Measurements from ENCODE around the gene U2SURP. TPM values are rescaled to one million over a fixed set of nuclear protein-coding genes. Genes with fewer than 3 reads are reported as not detected.
"Not testable (repeated sequence)": the region's sequence is repeated elsewhere in the genome, so short reads cannot be mapped to it uniquely, and the experiment has no call there.

U2SURP gene
- total RNA-seq, 1 donor from 2014 or later: 72.2 TPM

DNA sequence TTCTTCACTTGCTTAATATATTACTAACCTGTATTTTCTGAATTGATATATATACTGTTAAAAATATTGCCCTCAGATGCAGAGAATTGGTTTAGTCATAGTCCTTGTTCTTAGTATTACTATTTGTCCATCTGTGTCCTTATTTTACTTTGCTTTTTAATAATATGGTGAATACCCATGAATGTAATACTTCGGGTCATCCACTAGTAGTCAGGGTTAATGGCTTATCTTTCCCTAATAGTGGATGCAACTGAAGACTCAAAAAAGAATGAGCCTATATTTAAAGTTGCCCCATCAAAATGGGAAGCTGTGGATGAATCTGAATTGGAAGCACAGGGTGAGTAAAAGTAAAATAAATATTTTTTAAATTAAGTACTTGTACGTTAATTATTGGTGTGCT lies 36.5 kb downstream of the U2SURP start:
- Histone ChIP-seq H3K4me3 (no peak overlapping the region), H3K36me3 (peaks cover 0 to 43% of the 10 kb centered on the region in 2 donors), H3K9me3 (no peaks in the 10 kb centered on the region), H3K27me3 (no peaks in the 10 kb centered on the region), H3K27ac (no peak overlapping the region), H3K4me1 (no peaks in the 10 kb centered on the region)
- intact Hi-C loops (cut with DNase I): no loop called here
- no peak for TF ChIP-seq POLR2A (IDR thresholded peaks at IDR 0.05)
- DNase-seq (ENCODE audit: extremely low spot score in 2 of 2): no peak

DNA sequence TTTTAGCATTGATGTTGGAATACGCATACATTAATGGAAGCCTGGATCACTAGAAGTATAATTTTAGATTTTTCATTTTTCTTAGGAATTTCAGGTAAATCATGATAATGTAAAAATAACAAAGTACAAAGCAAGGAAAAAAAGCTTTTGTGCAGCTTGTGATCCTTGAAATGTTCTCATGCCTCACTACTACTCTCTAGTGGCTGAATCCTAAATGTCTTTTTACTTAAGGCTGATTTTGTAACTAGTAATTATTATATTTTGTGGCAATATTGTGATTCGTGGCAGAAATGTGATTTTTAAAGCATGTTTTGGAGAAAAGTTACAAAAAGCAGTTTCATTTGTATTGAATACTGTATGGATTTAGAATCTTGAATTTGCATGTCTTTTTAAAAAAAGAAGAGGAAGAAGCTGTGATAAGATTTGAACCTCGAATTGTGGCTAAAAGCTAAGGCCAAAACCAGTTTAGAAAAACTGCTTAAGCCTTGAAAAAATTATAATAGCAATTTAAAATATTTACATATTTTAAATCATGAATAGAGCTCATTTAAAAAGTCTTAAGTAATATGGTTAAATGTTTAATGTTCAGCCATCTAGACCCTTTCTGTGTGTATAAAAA lies 39.0 kb downstream of the U2SURP start:
- Histone ChIP-seq H3K36me3 (peaks cover 0 to 52% of the 10 kb centered on the region in 2 donors), H3K4me3 (no peak overlapping the region), H3K27ac (no peak overlapping the region), H3K4me1 (no peaks in the 10 kb centered on the region), H3K9me3 (no peaks in the 10 kb centered on the region), H3K27me3 (no peaks in the 10 kb centered on the region)
- DNase-seq (ENCODE audit: extremely low spot score in 2 of 2): no peak
- intact Hi-C loops (cut with DNase I): no loop called here
- no peak for TF ChIP-seq POLR2AphosphoS5 (IDR thresholded peaks at IDR 0.05; ENCODE audit: insufficient read depth in 1 of 2, low read depth in 1 of 2)
- TF ChIP-seq, protein P1, sequence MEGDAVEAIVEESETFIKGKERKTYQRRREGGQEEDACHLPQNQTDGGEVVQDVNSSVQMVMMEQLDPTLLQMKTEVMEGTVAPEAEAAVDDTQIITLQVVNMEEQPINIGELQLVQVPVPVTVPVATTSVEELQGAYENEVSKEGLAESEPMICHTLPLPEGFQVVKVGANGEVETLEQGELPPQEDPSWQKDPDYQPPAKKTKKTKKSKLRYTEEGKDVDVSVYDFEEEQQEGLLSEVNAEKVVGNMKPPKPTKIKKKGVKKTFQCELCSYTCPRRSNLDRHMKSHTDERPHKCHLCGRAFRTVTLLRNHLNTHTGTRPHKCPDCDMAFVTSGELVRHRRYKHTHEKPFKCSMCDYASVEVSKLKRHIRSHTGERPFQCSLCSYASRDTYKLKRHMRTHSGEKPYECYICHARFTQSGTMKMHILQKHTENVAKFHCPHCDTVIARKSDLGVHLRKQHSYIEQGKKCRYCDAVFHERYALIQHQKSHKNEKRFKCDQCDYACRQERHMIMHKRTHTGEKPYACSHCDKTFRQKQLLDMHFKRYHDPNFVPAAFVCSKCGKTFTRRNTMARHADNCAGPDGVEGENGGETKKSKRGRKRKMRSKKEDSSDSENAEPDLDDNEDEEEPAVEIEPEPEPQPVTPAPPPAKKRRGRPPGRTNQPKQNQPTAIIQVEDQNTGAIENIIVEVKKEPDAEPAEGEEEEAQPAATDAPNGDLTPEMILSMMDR (IDR thresholded peaks at IDR 0.05): no peak
- TF ChIP-seq POLR2A (IDR thresholded peaks at IDR 0.05): no peak

- H3K36me3 ChIP-seq: peaks cover 0 to 51% of the 10 kb centered on the region in 2 donors
- no peaks in the 10 kb centered on the region for H3K4me1 ChIP-seq
- H3K27me3 ChIP-seq: no peaks in the 10 kb centered on the region
- DNase-seq (ENCODE audit: extremely low spot score in 2 of 2): no peak
- no peak overlapping the region for H3K27ac ChIP-seq
- no peak overlapping the region for H3K4me3 ChIP-seq
- intact Hi-C loops (cut with DNase I): no loop called here
- H3K9me3 ChIP-seq: no peaks in the 10 kb centered on the region
- TF ChIP-seq, protein P1 (IDR thresholded peaks at IDR 0.05): no peak
- TF ChIP-seq POLR2AphosphoS5 (IDR thresholded peaks at IDR 0.05; ENCODE audit: insufficient read depth in 1 of 2, low read depth in 1 of 2) (no peak), POLR2A (IDR thresholded peaks at IDR 0.05) (no peak)
Measured at GRCh38 chr3:143041903-143042302, 40.5 kb downstream of the U2SURP start.

- Histone ChIP-seq H3K4me1 (no peaks in the 10 kb centered on the region), H3K4me3 (no peak overlapping the region), H3K36me3 (peaks cover 0 to 39% of the 10 kb centered on the region in 2 donors), H3K9me3 (no peaks in the 10 kb centered on the region), H3K27ac (no peak overlapping the region), H3K27me3 (no peaks in the 10 kb centered on the region)
- intact Hi-C loops (cut with DNase I): no loop called here
- no peak for DNase-seq (ENCODE audit: extremely low spot score in 2 of 2)
- no peak for TF ChIP-seq POLR2AphosphoS5 (IDR thresholded peaks at IDR 0.05; ENCODE audit: insufficient read depth in 1 of 2, low read depth in 1 of 2)
- TF ChIP-seq, protein P1 (IDR thresholded peaks at IDR 0.05): no peak
- no peak for TF ChIP-seq POLR2A (IDR thresholded peaks at IDR 0.05)
Measured at GRCh38 chr3:143045639-143046038, 44.3 kb downstream of the U2SURP start.

DNA sequence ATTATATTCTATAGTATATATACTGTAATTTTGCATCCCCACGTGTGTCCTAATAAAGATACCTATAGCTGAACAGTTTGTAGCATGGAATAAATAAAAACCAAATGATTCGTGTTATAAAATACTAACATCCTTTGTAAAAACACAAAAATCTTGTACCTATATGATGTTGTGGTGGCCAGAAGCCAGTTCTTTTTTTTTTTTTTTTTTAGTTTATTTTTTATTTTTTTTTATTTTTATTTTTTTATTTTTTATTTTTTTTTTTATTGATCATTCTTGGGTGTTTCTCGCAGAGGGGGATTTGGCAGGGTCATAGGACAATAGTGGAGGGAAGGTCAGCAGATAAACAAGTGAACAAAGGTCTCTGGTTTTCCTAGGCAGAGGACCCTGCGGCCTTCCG lies 44.7 kb downstream of the U2SURP start:
- peaks cover 0 to 41% of the 10 kb centered on the region in 2 donors for H3K36me3 ChIP-seq
- intact Hi-C loops (cut with DNase I); H3K27ac ChIP-seq; DNase-seq (ENCODE audit: extremely low spot score in 2 of 2); H3K4me3 ChIP-seq; H3K4me1 ChIP-seq; H3K9me3 ChIP-seq; H3K27me3 ChIP-seq: not testable (repeated sequence)

- intact Hi-C loops (cut with DNase I): no loop called here
- Histone ChIP-seq H3K36me3 (peaks cover 0 to 57% of the 10 kb centered on the region in 2 donors), H3K9me3 (no peaks in the 10 kb centered on the region), H3K4me3 (no peak overlapping the region), H3K4me1 (no peaks in the 10 kb centered on the region), H3K27ac (no peak overlapping the region), H3K27me3 (no peaks in the 10 kb centered on the region)
- TF ChIP-seq, protein P1 (IDR thresholded peaks at IDR 0.05): no peak
- TF ChIP-seq POLR2A (IDR thresholded peaks at IDR 0.05): no peak
- TF ChIP-seq POLR2AphosphoS5 (IDR thresholded peaks at IDR 0.05; ENCODE audit: insufficient read depth in 1 of 2, low read depth in 1 of 2): no peak
- no peak for DNase-seq (ENCODE audit: extremely low spot score in 2 of 2)
Measured at GRCh38 chr3:143054011-143054410, 52.6 kb downstream of the U2SURP start.
